GM23338 (cell line): ENCODE data around the gene COL25A1.

Experiments used
- CREB1 ChIP-seq: fragments of 250-450 bp; sonication (Bioruptor Pico); IDR thresholded peaks from 2 replicates; pipeline ENCODE4 v1.5.0; 2020; ENCODE audit warnings: low read depth, mild to moderate bottlenecking, moderate library complexity
- EZH2 ChIP-seq: fragments of 200-600 bp; sonication (generic); IDR thresholded peaks from one replicate; pipeline ENCODE4 v1.8.0; 2017; ENCODE audit warnings: antibody characterized with exemption, mild to moderate bottlenecking, low read depth; ENCODE audit not compliant: unreplicated experiment
- EZH2phosphoT487 ChIP-seq: fragments of 200-600 bp; sonication (generic); IDR thresholded peaks from one replicate; pipeline ENCODE4 v1.8.1; 2018; ENCODE audit warnings: antibody characterized with exemption; ENCODE audit not compliant: unreplicated experiment
- JUNB ChIP-seq: IDR thresholded peaks from one replicate; pipeline ENCODE4 v1.6.1; 2016; ENCODE audit warnings: antibody characterized with exemption; ENCODE audit not compliant: unreplicated experiment
- NANOG ChIP-seq: IDR thresholded peaks from 2 replicates; pipeline ENCODE4 v1.6.1; 2016; ENCODE audit warnings: antibody characterized with exemption, borderline replicate concordance
- POLR2AphosphoS5 ChIP-seq: IDR thresholded peaks from 2 replicates; pipeline ENCODE4 v1.6.1; 2016; ENCODE audit warnings: antibody characterized with exemption, low read depth
- REST ChIP-seq: IDR thresholded peaks from one replicate; pipeline ENCODE4 v1.6.1; 2018; ENCODE audit warnings: antibody characterized with exemption; ENCODE audit not compliant: unreplicated experiment
- STAT1 ChIP-seq: IDR thresholded peaks from one replicate; pipeline ENCODE4 v1.6.1; 2016; ENCODE audit warnings: antibody characterized with exemption; ENCODE audit not compliant: unreplicated experiment
- ZNF114 ChIP-seq: fragments of 250-450 bp; sonication (Bioruptor Pico); IDR thresholded peaks from 2 replicates; pipeline ENCODE4 v1.5.0; 2020; ENCODE audit warnings: mild to moderate bottlenecking, moderate library complexity
- ZNF331 ChIP-seq: fragments of 250-450 bp; sonication (Bioruptor Pico); IDR thresholded peaks from 2 replicates; pipeline ENCODE4 v1.5.0; 2020; ENCODE audit warnings: low read depth, mild to moderate bottlenecking, moderate library complexity
- ZNF462 ChIP-seq: fragments of 250-450 bp; sonication (Bioruptor Pico); IDR thresholded peaks from 2 replicates; pipeline ENCODE4 v1.5.0; 2020; ENCODE audit warnings: mild to moderate bottlenecking, moderate library complexity
- TF ChIP-seq, protein P1 (sequence below), 2 experiments: fragments of 200-600 bp in 1 of 2; sonication (generic) in 1 of 2; conservative IDR thresholded peaks; 2 replicates each; pipeline versions ENCODE4 v1.5.1 to v1.6.1; 2016 to 2017; ENCODE audit warnings: antibody characterized with exemption in 2 of 2, low read depth in 2 of 2, mild to moderate bottlenecking in 2 of 2, moderate library complexity in 1 of 2
- TF ChIP-seq, protein P2 (sequence below): IDR thresholded peaks from 2 replicates; pipeline ENCODE4 v1.6.1; 2016; ENCODE audit warnings: antibody characterized with exemption

DNA sequence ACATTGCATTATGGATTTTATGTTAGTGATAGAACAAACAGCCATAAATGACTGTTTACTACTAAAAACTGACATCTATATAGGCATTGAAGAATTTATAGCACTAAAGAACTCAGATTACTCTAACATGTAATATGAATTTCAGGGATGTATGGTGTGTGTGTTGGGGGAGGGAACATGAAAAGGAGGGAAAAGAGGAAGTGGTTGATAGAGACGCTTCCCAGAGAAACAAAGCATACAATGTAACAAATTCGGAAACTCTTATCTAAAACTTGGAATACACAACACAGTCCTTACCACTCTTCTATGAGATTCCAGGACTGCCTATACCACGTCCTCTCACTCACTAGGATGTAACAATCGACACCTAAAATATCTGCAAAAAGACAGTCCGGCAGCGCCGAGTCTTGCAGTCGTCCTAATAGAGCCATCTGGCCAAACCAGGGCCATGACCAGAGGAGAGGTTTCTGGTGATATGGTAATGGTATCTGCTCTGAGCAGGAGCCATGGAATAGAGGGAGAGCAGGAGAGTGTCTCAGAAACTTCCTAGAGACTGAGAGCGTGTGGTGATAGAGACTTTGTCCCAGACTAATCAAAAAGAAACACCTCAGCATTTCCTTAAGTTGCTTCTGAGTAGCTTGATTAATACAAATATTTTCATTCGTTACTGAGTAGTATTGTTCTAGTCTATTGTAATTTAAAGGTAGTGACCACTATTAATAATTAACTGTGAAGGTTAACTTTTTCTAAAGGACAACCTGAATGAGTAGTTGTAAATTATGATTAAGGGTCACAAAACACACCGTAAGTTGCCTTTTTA lies 287.7 kb downstream of the COL25A1 start:
- TF ChIP-seq, protein P1, sequence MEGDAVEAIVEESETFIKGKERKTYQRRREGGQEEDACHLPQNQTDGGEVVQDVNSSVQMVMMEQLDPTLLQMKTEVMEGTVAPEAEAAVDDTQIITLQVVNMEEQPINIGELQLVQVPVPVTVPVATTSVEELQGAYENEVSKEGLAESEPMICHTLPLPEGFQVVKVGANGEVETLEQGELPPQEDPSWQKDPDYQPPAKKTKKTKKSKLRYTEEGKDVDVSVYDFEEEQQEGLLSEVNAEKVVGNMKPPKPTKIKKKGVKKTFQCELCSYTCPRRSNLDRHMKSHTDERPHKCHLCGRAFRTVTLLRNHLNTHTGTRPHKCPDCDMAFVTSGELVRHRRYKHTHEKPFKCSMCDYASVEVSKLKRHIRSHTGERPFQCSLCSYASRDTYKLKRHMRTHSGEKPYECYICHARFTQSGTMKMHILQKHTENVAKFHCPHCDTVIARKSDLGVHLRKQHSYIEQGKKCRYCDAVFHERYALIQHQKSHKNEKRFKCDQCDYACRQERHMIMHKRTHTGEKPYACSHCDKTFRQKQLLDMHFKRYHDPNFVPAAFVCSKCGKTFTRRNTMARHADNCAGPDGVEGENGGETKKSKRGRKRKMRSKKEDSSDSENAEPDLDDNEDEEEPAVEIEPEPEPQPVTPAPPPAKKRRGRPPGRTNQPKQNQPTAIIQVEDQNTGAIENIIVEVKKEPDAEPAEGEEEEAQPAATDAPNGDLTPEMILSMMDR (conservative IDR thresholded peaks at IDR 0.05; ENCODE audit: low read depth in 2 of 2) = no peak
- no peak for TF ChIP-seq POLR2AphosphoS5
- TF ChIP-seq JUNB = no peak
- no peak for TF ChIP-seq REST
- TF ChIP-seq EZH2phosphoT487 = no peak
- TF ChIP-seq EZH2 = no peak
- no peak for TF ChIP-seq CREB1 (CRISPR knock-in tag)
- TF ChIP-seq ZNF114 (CRISPR knock-in tag) = no peak
- TF ChIP-seq STAT1 = no peak
- no peak for TF ChIP-seq NANOG
- TF ChIP-seq ZNF331 (CRISPR knock-in tag) = no peak
- TF ChIP-seq ZNF462 (CRISPR knock-in tag) = no peak
- TF ChIP-seq, protein P2, sequence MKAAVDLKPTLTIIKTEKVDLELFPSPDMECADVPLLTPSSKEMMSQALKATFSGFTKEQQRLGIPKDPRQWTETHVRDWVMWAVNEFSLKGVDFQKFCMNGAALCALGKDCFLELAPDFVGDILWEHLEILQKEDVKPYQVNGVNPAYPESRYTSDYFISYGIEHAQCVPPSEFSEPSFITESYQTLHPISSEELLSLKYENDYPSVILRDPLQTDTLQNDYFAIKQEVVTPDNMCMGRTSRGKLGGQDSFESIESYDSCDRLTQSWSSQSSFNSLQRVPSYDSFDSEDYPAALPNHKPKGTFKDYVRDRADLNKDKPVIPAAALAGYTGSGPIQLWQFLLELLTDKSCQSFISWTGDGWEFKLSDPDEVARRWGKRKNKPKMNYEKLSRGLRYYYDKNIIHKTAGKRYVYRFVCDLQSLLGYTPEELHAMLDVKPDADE = no peak
